OCI-M2 (cell line): ENCODE results near the gene KRTAP11-1.

Experiments
- DNase-seq: peaks from one replicate; lab custom pipeline; 2025; ENCODE audit not compliant: unreplicated experiment; lab: John Stamatoyannopoulos, UW

Gene KRTAP11-1, protein sequence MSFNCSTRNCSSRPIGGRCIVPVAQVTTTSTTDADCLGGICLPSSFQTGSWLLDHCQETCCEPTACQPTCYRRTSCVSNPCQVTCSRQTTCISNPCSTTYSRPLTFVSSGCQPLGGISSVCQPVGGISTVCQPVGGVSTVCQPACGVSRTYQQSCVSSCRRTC

DNA sequence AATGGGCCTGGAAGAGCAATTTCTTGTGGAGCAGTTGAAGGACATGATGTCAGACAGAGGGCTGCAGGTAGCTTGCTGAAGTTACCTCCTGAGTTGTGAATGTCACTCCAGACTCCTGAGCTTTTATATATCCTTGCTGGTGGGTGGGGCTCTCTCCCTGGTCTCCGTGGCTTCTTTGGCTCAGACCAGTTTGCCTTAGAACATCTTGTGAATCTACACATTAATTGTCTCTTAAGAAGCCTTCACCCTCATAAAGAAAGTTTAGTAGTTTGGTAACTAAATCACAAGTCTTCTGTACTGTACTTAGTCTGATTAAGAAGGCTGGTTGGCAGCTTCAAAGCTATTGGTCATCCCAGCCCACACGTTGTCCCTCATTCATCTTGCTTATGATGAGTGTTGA lies at the start of gene KRTAP11-1:
KRTAP11-1 (minus strand) TSS at position 101 of the 400 bp plus-strand sequence; CDS start at position 45, 56 bp downstream.
- no peak for DNase-seq

DNA sequence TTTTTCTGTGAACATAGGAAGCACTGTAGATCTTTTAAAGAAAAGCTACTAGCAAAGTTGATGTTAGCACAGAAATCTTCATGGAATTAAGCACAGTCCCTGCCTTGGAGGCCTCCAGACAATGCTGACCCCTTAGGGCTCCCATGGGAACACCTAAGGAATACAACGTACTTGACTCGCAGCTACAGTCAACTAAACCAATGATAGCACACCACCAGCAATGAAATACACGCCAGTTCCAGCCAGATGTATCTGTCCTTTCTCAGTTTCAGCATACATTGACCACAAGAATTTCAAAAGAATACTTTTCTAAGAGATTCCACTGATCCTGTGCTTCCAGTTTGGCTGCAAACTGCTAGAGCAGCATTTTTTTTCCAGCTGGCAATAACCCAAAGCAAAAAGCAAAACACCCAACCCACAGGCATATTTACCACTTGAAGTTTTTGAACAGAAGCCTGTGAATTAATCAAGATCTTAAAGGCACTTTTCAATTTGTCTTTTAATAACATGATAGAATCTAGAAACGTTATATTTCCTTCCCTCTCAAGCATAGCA lies 42.8 kb upstream of the KRTAP11-1 start:
- DNase-seq: no peak

DNA sequence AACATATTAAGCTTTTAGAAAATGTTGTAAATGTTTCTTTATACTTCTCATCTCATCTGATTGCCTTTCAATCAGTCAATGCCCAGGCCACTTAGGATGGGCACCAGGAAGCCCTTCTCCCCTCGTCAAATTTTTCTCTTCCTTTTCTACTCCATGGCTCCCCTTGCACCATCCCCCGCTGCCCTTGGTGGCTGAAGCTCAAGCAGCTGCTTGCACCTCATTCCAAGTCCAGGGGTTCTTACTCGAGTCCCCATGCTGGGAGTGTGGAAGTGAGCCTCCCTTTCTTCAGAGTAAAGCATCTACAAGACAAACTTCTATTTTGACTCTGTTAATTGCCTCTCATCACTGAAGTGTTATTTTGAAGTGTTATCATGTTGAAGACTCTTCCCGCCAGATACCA lies 39.7 kb upstream of the KRTAP11-1 start:
- no peak for DNase-seq

DNA sequence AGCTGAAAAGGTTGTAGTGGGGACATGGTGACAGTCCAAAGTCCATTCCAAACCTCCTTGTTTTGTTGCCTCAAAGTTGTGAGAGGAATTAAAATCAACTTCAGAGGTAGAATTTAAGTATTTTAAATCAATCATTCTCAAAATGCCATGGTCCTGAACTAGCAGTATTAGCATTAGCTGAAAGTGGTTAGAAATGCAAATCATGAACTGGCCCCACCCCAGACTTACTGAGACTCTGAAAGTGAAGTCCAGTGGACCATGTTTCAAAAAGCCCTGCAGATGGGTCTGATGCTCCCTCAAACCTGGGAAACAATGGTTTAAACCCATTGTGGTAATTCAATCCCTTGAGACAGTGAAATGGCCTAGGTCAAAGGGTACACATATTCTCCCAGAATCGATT lies 36.2 kb upstream of the KRTAP11-1 start:
- DNase-seq: no peak

DNA sequence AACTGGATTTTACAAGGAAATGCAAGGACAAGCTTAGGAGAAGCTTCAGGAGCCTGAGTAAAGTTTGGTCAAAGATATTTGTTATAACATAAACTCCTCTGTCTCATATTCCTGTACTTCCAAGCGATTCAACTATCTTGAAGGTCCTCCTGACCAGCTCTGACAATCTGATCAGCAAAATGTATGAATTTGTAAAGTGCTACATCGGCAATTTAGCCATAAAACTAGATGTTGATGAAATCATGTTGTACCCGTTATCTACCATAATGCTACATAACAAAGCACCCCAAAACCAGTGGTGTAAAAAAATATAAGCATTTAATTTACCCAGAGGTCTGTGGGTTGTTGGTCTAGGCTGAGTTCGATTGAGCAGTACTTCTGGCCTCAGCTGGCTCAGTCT lies 19.5 kb upstream of the KRTAP11-1 start:
- no peak for DNase-seq

DNA sequence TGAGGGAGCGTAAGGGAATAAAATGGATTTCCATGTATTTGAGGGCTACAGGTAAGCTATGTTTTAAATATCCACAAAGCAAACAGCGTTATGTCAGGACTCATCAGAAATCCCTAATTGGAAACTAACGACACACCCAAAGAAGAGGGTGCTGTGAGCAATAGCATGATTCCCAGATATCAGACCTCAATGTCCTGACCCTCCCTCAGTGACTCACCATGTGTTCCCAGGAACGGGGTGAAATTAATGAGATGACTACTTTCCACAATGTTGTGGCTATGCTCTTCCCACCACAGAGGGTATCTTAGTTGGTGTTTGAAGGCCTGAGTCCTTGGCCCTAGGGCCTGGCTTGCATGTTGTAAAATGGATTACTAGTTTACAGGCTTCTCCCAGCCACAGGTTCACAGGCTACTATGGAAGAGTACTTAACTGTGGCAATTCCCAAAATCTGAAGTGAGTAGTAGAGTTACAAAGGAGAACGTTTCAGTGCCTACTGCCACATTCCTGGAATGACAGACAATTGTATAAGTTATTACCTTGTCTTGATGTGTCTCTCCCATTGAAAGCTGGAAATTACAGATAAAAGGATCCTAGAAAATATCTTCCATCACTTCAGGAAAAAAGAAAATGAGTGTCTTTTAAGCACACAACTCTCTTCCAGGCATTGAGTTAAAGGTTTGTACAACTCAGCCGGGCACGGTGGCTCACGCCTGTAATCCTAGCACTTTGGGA lies 1.7 kb upstream of the KRTAP11-1 start:
- no peak for DNase-seq

DNA sequence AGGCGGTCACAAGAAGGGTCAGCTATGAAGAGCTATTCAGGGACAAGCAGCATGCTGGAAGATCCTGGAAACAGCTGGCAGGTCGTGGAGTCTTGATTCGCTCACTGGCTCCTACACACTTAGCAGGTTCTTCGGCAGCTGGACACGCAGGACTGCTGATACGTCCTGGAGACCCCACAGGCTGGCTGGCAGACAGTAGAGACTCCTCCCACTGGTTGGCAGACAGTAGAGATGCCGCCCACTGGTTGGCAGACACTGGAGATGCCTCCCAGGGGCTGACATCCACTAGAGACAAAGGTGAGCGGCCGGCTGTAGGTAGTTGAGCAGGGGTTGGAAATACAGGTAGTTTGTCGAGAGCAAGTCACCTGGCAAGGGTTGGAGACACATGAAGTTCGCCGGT lies 466 bp downstream of the KRTAP11-1 start:
- no peak for DNase-seq

DNA sequence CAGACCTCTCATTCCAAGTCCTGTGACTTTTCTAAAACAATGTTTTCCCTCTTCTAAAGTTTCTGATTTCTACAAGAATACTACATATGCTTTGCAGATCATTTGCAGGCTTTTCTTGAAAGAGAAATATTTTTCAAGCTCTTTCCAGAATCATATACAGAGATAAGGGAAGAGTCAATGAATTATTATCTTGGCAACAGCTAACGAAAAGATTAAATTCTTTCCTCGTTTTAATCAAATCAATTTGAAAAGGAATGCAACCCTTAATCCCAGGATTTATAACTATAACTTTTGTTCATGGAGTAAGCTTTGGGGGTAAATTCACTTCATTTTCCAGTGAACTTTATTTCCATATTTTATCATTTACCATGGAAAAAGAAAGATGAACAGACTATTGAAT lies 6.9 kb downstream of the KRTAP11-1 start:
- no peak for DNase-seq

DNA sequence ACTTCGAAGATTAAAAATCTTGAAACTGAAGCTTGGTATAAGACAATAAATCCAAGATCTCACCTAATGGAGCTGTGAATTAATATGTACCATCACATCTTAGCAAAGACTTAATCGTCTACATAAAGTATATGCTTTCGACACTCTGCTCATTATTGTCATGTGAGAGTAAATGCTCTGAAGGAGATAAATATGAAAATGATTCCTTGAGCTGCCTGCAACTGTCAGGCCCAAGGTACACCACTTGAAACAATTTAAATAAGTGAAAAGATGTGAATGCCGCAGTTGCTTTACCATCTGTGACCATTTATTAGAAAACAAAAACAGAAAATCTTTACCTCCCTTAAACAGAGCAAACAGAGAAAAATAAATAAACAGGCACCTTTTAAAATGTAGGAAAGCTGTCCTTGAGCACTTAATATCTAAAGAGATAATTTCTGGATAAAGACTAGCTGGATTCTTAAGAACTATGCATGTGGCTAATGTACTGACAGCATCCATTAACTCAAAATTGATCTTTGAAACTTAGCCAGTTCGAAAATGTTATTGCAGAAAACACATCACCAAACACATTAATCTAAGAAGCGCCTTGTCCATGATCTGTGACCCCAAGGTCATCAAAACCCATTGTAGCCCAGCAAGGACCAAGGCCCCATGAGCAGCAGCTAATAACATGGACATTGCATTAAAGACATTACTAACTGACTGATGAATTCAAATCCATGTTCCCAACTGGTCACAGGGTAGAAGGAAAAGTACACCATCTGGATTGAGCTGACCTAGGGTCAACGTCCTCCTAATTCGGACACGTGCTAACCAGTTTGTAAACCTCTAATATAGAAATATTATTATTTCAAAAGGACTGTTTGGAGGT lies 33.5 kb downstream of the KRTAP11-1 start:
- DNase-seq: no peak

DNA sequence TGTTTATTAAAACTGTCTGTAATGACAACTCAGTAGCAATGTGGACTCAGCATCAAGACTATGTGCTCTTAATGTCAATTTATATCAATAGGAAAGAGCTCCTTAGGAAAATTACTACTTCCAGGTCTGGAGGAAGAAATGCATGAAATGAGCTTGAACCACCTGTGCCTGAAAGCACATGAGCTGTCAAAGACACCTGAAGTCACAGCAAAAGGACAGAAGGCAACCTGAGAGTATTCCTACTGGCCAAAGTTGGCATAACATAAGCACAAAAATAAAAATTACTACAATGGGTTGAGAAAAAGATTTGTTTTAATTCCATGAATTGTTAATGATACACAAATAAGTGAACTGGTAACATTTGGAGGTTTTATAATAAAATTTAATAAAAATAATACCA lies 38.4 kb downstream of the KRTAP11-1 start:
- no peak for DNase-seq

DNA sequence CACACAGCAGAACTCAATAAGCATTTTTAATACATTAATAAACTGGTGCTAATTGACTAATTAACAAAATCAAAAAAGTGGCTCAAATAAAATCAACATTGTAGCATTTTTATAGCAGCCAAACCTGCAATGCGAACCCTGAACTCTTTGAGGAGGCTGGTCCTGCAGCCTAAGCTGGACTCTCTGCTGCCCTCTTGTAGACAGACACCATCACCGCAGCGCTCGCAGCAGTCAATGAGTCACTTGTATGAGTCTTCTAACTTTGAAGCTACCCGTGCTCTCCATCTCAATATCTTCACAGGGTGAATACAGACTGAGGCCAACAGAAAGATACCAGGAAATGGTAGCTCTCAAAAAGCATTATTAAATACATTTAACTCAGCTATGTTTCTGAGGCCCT lies 42.1 kb downstream of the KRTAP11-1 start:
- DNase-seq: no peak

DNA sequence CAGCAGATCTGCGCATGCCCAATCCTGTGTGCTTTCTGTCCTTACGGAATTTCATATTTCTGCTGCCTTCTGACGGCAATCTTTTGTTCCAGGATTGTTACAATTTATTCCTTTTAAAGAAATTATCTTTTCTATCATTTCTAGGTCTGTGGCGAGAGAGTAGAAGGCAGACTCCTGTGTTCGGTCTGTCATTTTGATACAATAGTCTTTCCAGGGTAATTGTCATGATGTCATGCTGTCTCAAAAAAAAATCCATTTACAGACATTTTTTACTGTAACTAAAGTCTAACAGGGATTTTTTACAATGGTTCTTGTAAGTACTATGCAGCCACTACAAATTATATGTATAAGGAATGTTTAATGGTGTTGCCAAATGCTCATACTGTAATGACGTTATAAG lies 42.8 kb downstream of the KRTAP11-1 start:
- DNase-seq: no peak

DNA sequence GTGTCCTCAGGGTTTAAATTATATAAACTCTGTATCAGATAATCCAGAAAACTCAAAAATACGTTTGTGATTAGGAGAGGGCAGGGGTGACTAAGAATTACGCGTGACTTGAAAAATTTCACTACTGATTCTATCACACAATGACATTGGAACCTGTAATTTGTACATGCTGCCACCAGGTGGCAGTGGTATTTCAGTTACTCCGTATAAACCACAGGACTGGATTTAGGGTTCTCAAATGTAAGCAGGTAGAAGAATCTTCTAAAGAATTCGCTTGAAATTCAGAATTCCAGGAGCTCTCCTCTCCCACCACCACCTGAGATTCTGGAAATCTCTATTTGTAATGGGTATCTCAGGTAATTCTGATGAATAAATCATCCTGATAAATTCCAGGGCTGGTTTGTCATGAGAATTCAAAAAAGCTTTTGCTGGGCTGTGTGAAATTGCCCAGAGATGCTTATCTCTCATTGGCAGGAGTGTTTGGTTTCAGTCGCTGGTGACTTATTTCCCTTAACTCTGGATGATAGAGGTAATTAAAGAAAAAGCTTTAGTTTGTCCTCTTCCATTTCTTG lies 50.1 kb downstream of the KRTAP11-1 start:
- no peak for DNase-seq
